Karpas-422 (cell line): Measurements from ENCODE around the gene GALNT17. TPM values are rescaled to one million over a fixed set of nuclear protein-coding genes. Genes with fewer than 3 reads are reported as not detected.
"Not testable (repeated sequence)": the region's sequence is repeated elsewhere in the genome, so short reads cannot be mapped to it uniquely, and the experiment has no call there.

Experiments used
- DNase-seq: peaks from one replicate; pipeline ENCODE4 v3.0.0-alpha.2; 2015
- H2AFZ ChIP-seq: fragments of 200-600 bp; sonication (generic); 2 replicates; pipeline ENCODE4 v1.6.1; 2014; ENCODE audit warnings: antibody characterized with exemption, low read length, mixed read lengths
- H3K27ac ChIP-seq: fragments of 200-600 bp; sonication (generic); 2 replicates; pipeline ENCODE4 v1.5.1; 2014; ENCODE audit warnings: mild to moderate bottlenecking, low read length, moderate library complexity
- H3K27me3 ChIP-seq: fragments of 200-600 bp; sonication (generic); 2 replicates; pipeline ENCODE4 v1.6.1; 2014; ENCODE audit warnings: low read length, mixed read lengths
- H3K36me3 ChIP-seq: fragments of 200-600 bp; sonication (generic); 2 replicates; pipeline ENCODE4 v1.6.1; 2014; ENCODE audit warnings: low read length, mixed read lengths; ENCODE audit not compliant: insufficient read depth
- H3K4me1 ChIP-seq: fragments of 200-600 bp; sonication (generic); 2 replicates; pipeline ENCODE4 v1.6.1; 2014; ENCODE audit warnings: mild to moderate bottlenecking, low read length, mixed read lengths
- H3K4me2 ChIP-seq: fragments of 200-600 bp; sonication (generic); 2 replicates; pipeline ENCODE4 v1.6.1; 2014; ENCODE audit warnings: low read length, low read depth, mild to moderate bottlenecking; ENCODE audit not compliant: poor library complexity, severe bottlenecking
- H3K4me3 ChIP-seq: fragments of 200-600 bp; sonication (generic); 2 replicates; pipeline ENCODE4 v1.5.1; 2014; ENCODE audit warnings: mild to moderate bottlenecking, antibody characterized with exemption, low read length, mixed read lengths
- H3K79me2 ChIP-seq: fragments of 200-600 bp; sonication (generic); 2 replicates; pipeline ENCODE4 v1.6.1; 2014; ENCODE audit warnings: mild to moderate bottlenecking, low read length, mixed read lengths
- H3K9ac ChIP-seq: fragments of 200-600 bp; sonication (generic); 2 replicates; pipeline ENCODE4 v1.6.0; 2014; ENCODE audit warnings: low read length
- H3K9me2 ChIP-seq: fragments of 200-600 bp; sonication (generic), shearing (Covaris generic); replicated peaks from 2 replicates; pipeline ENCODE4 v1.6.0; 2014; ENCODE audit warnings: mild to moderate bottlenecking, low read length, moderate library complexity; ENCODE audit not compliant: insufficient read depth
- H3K9me3 ChIP-seq: fragments of 300-700, 200-600 bp; sonication (generic); 2 replicates; pipeline ENCODE4 v1.6.1; 2014; ENCODE audit warnings: low read length, mixed read lengths
- H4K20me1 ChIP-seq: fragments of 200-600 bp; sonication (generic); 2 replicates; pipeline ENCODE4 v1.6.1; 2014; ENCODE audit warnings: mild to moderate bottlenecking, antibody characterized with exemption, low read length, low read depth; ENCODE audit not compliant: insufficient read depth
- total RNA-seq: library from RNA; depleted of rRNA; stranded (reverse); fragments of >200 nt; shearing (Covaris generic); gene quantifications from 2 replicates; pipeline ENCODE4 v1.2.3, GENCODE V29; 2014; ENCODE audit warnings: low replicate concordance

GALNT17 gene
- total RNA-seq, 1 experiment from 2014 or later: not detected

DNA sequence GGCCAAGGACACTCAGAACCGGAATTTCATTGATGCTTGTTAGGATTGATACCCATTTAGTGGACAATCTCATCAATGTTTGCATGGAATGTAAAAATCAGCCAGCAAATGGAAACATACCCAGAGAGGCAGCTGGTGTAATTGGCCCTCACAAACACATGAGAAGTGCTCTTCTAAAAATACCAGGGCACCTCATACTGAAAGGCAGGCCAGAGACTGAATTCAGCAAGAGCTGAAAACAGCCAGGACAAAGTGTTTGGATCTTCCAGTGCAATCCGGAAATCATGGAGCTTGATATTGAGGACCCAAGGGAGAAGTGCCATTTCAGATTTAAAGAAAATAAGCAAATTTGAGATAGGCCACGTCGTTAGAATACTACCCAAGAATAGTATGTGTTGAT is 498.6 kb downstream of the GALNT17 start:
- Histone ChIP-seq H2AFZ (no peak overlapping the region), H3K9me3 (no peaks in the 10 kb centered on the region), H3K79me2 (no peaks in the 10 kb centered on the region), H3K27me3 (no peaks in the 10 kb centered on the region), H3K4me3 (no peak overlapping the region), H3K4me2 (no peak overlapping the region), H3K27ac (no peak overlapping the region), H3K9ac (no peak overlapping the region), H3K9me2 (no peaks in the 10 kb centered on the region), H3K36me3 (no peaks in the 10 kb centered on the region), H3K4me1 (no peaks in the 10 kb centered on the region), H4K20me1 (no peaks in the 10 kb centered on the region)
- no peak for DNase-seq

DNA sequence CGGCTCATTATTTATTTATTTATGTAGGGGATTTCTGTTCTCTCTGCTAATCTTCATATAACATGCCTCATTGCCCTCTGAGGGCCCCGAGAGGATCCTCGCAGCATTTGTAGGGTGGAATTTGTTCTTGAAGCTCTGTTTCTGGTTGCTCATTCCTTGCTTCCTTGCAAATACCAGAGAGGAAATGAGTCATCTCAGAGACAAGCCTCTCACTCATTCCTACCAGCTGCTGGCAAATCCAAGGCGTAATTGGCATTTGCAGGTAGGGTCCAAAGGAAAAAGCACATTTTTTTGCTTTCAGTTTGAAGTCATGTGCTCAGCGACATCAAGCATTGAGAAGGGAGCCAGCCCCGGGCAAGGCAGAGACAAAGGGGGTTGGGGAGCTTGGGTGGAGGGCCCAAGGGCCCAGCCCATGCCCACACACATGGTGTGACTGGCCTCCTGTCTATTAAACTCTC is 501.6 kb downstream of the GALNT17 start:
- Histone ChIP-seq H3K4me3 (no peak overlapping the region), H2AFZ (no peak overlapping the region), H3K36me3 (no peaks in the 10 kb centered on the region), H3K9me2 (no peaks in the 10 kb centered on the region), H3K27me3 (no peaks in the 10 kb centered on the region), H3K9me3 (no peaks in the 10 kb centered on the region), H3K27ac (no peak overlapping the region), H4K20me1 (no peaks in the 10 kb centered on the region), H3K9ac (no peak overlapping the region), H3K4me1 (no peaks in the 10 kb centered on the region), H3K4me2 (no peak overlapping the region), H3K79me2 (no peaks in the 10 kb centered on the region)
- DNase-seq: no peak

- H3K9ac ChIP-seq, H4K20me1 ChIP-seq, DNase-seq, H3K9me3 ChIP-seq, H3K9me2 ChIP-seq, H2AFZ ChIP-seq, H3K79me2 ChIP-seq, H3K4me2 ChIP-seq, H3K27me3 ChIP-seq, H3K36me3 ChIP-seq, H3K27ac ChIP-seq, H3K4me3 ChIP-seq, H3K4me1 ChIP-seq: not testable (repeated sequence)
These were observed 503.9 kb downstream of the GALNT17 start for GRCh38 chr7:71635849-71636248.

- Histone ChIP-seq H3K27ac (no peak overlapping the region), H3K4me2 (no peak overlapping the region)
These were observed 504.4 kb downstream of the GALNT17 start for GRCh38 chr7:71636329-71636728.

DNA sequence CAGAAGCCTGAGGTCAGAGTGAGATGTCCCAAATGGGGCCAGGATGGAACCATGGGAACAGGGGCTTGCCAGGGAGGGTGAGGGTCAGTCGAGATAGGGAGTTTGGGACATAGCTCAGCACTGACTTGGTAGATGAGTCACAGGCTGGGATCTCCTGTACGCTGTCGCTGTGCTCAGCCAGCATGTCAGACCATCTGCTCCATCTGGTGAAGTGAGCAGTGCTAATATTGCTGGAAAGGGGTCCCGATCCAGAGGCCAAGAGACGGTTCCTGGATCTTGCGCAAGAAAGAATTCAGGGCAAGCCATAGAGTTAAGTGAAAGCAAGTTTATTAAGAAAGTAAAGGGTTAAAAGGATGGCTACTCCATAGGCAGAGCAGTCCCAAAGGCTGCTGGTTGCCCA is 505.6 kb downstream of the GALNT17 start:
- no peaks in the 10 kb centered on the region for H3K9me2 ChIP-seq
- H3K4me1 ChIP-seq: no peaks in the 10 kb centered on the region
- no peaks in the 10 kb centered on the region for H4K20me1 ChIP-seq
- H3K4me3 ChIP-seq: no peak overlapping the region
- no peak overlapping the region for H3K9ac ChIP-seq
- H2AFZ ChIP-seq: no peak overlapping the region
- no peaks in the 10 kb centered on the region for H3K79me2 ChIP-seq
- H3K27ac ChIP-seq: no peak overlapping the region
- no peaks in the 10 kb centered on the region for H3K36me3 ChIP-seq
- no peak for DNase-seq
- H3K27me3 ChIP-seq: no peaks in the 10 kb centered on the region
- no peaks in the 10 kb centered on the region for H3K9me3 ChIP-seq
- no peak overlapping the region for H3K4me2 ChIP-seq

More at GRCh38 chr7:71636329-71636728, 504.4 kb downstream of the GALNT17 start:
- DNase-seq: no peak
- Histone ChIP-seq H3K9me3 (no peaks in the 10 kb centered on the region), H3K9me2 (no peaks in the 10 kb centered on the region), H3K9ac (no peak overlapping the region), H3K27me3 (no peaks in the 10 kb centered on the region), H3K4me3 (no peak overlapping the region), H3K4me1 (no peaks in the 10 kb centered on the region), H2AFZ (no peak overlapping the region), H3K79me2 (no peaks in the 10 kb centered on the region), H4K20me1 (no peaks in the 10 kb centered on the region), H3K36me3 (no peaks in the 10 kb centered on the region)

- Histone ChIP-seq H3K4me3 (no peak overlapping the region), H3K36me3 (no peaks in the 10 kb centered on the region), H3K79me2 (no peaks in the 10 kb centered on the region), H3K4me2 (no peak overlapping the region), H3K27me3 (no peaks in the 10 kb centered on the region), H3K9me2 (no peaks in the 10 kb centered on the region), H3K27ac (no peak overlapping the region), H3K9me3 (no peaks in the 10 kb centered on the region), H4K20me1 (no peaks in the 10 kb centered on the region), H3K4me1 (no peaks in the 10 kb centered on the region), H3K9ac (no peak overlapping the region), H2AFZ (no peak overlapping the region)
- DNase-seq: no peak
These were observed 506.2 kb downstream of the GALNT17 start for GRCh38 chr7:71638108-71638507.

- no peaks in the 10 kb centered on the region for H3K79me2 ChIP-seq
- no peak overlapping the region for H3K27ac ChIP-seq
- no peaks in the 10 kb centered on the region for H3K27me3 ChIP-seq
- no peak overlapping the region for H3K4me2 ChIP-seq
- no peak for DNase-seq
- H3K9ac ChIP-seq: no peak overlapping the region
- no peaks in the 10 kb centered on the region for H3K9me2 ChIP-seq
- no peak overlapping the region for H2AFZ ChIP-seq
- H4K20me1 ChIP-seq: no peaks in the 10 kb centered on the region
- H3K9me3 ChIP-seq: no peaks in the 10 kb centered on the region
- H3K4me3 ChIP-seq: no peak overlapping the region
- H3K4me1 ChIP-seq: no peaks in the 10 kb centered on the region
- H3K36me3 ChIP-seq: no peaks in the 10 kb centered on the region
These were observed 507.6 kb downstream of the GALNT17 start for GRCh38 chr7:71639382-71640085.

GRCh38 chr7:71643031-71643430 is 511.1 kb downstream of the GALNT17 start:
- H3K9ac ChIP-seq, H3K4me2 ChIP-seq, H3K36me3 ChIP-seq, H4K20me1 ChIP-seq, DNase-seq, H3K9me2 ChIP-seq, H3K79me2 ChIP-seq, H3K27ac ChIP-seq, H3K9me3 ChIP-seq, H2AFZ ChIP-seq, H3K4me1 ChIP-seq, H3K27me3 ChIP-seq, H3K4me3 ChIP-seq: not testable (repeated sequence)
